HEK293 (cell line): ENCODE results near the gene PHACTR1.

Experiments used
- CTCF ChIA-PET: fragments of 350-600 bp; formaldehyde crosslinking; extraction: SDS; loops from one replicate; lab custom pipeline; 2021; ENCODE audit warnings: antibody characterized with exemption; lab: Yijun Ruan, JAX
- POLR2A ChIA-PET: fragments of 300-600 bp; formaldehyde crosslinking; extraction: SDS; loops from one replicate; lab custom pipeline; 2020; ENCODE audit warnings: antibody characterized with exemption, inconsistent platforms; lab: Yijun Ruan, JAX
- H3K27ac ChIP-seq: fragments of 200-500 bp; sonication (Bioruptor generic); 2 replicates; pipeline ENCODE4 v1.5.1; 2014; ENCODE audit warnings: low read depth, low read length, control low read depth, inconsistent platforms; ENCODE audit errors: extremely low read depth
- H3K36me3 ChIP-seq, 2 experiments: fragments of 200-500 bp in 1 of 2; sonication (Bioruptor generic) in 1 of 2; 1 replicate in 1 of 2; 2 replicates in 1 of 2; pipeline ENCODE4 v1.5.1; 2014 to 2017; ENCODE audit warnings: inconsistent platforms in 2 of 2, low read length in 2 of 2; ENCODE audit not compliant: control insufficient read depth in 2 of 2, insufficient read depth in 1 of 2
- H3K4me1 ChIP-seq: fragments of 200-500 bp; sonication (Bioruptor generic); 2 replicates; pipeline ENCODE4 v1.5.1; 2014; ENCODE audit warnings: mild to moderate bottlenecking, low read length, inconsistent platforms; ENCODE audit not compliant: control insufficient read depth, insufficient read depth
- H3K4me3 ChIP-seq: 2 replicates; pipeline ENCODE4 v1.5.1; 2011; ENCODE audit warnings: low read depth, mild to moderate bottlenecking, control low read depth, low read length, moderate library complexity
- H3K9me3 ChIP-seq: fragments of 200-500 bp; sonication (Bioruptor generic); 2 replicates; pipeline ENCODE4 v1.5.1; 2014; ENCODE audit warnings: low read depth, low read length, inconsistent platforms; ENCODE audit not compliant: control insufficient read depth, insufficient read depth
- GFI1B ChIP-seq: fragments of 450-650 bp; formaldehyde crosslinking; IDR thresholded peaks from 2 replicates; pipeline ENCODE4 v1.5.1; 2016; ENCODE audit warnings: missing biosample characterization, missing genetic modification characterization
- GLIS1 ChIP-seq: fragments of 450-650 bp; formaldehyde crosslinking; IDR thresholded peaks from 2 replicates; pipeline ENCODE4 v1.5.1; 2016; ENCODE audit warnings: missing biosample characterization, missing genetic modification characterization
- GLIS2 ChIP-seq: fragments of 450-650 bp; formaldehyde crosslinking; IDR thresholded peaks from 2 replicates; pipeline ENCODE4 v1.5.1; 2016; ENCODE audit warnings: missing biosample characterization, missing genetic modification characterization
- HOXC10 ChIP-seq: sonication (generic); formaldehyde crosslinking; IDR thresholded peaks from 2 replicates; pipeline ENCODE4 v1.8.1; 2023; ENCODE audit warnings: mild to moderate bottlenecking, missing genetic modification reagents
- PRDM6 ChIP-seq: fragments of 450-650 bp; formaldehyde crosslinking; IDR thresholded peaks from 2 replicates; pipeline ENCODE4 v1.5.1; 2017; ENCODE audit warnings: missing biosample characterization, missing genetic modification characterization
- SALL2 ChIP-seq: fragments of 450-650 bp; formaldehyde crosslinking; IDR thresholded peaks from 2 replicates; pipeline ENCODE4 v1.5.0; 2017; ENCODE audit warnings: missing biosample characterization, mild to moderate bottlenecking, missing genetic modification characterization, borderline replicate concordance
- SP7 ChIP-seq: fragments of 450-650 bp; formaldehyde crosslinking; IDR thresholded peaks from 2 replicates; pipeline ENCODE4 v1.5.1; 2016; ENCODE audit warnings: missing biosample characterization, missing genetic modification characterization
- ZNF10 ChIP-seq: fragments of 450-650 bp; formaldehyde crosslinking; IDR thresholded peaks from 2 replicates; pipeline ENCODE4 v1.5.1; 2017; ENCODE audit warnings: missing biosample characterization, missing genetic modification characterization
- ZNF138 ChIP-seq: fragments of 450-650 bp; formaldehyde crosslinking; IDR thresholded peaks from 2 replicates; pipeline ENCODE4 v1.5.1; 2016; ENCODE audit warnings: missing biosample characterization, missing genetic modification characterization, borderline replicate concordance
- ZNF140 ChIP-seq: fragments of 450-650 bp; formaldehyde crosslinking; IDR thresholded peaks from 2 replicates; pipeline ENCODE4 v1.5.1; 2016; ENCODE audit warnings: missing biosample characterization, missing genetic modification characterization
- ZNF2 ChIP-seq: fragments of 450-650 bp; formaldehyde crosslinking; IDR thresholded peaks from 2 replicates; pipeline ENCODE4 v1.5.1; 2016; ENCODE audit warnings: missing biosample characterization, missing genetic modification characterization
- ZNF23 ChIP-seq: fragments of 450-650 bp; formaldehyde crosslinking; IDR thresholded peaks from 2 replicates; pipeline ENCODE4 v1.5.1; 2016; ENCODE audit warnings: missing biosample characterization, missing genetic modification characterization, borderline replicate concordance
- ZNF274 ChIP-seq, 2 experiments: fragments of 200-500 bp in 1 of 2; fragments of 450-650 bp in 1 of 2; sonication (Bioruptor generic) in 1 of 2; formaldehyde crosslinking in 1 of 2; IDR thresholded peaks; 2 replicates each; pipeline versions ENCODE4 v1.5.1 to v1.6.1; 2014 to 2016; ENCODE audit warnings: borderline replicate concordance in 1 of 2, inconsistent platforms in 1 of 2, low read length in 1 of 2, missing biosample characterization in 1 of 2, missing genetic modification characterization in 1 of 2
- ZNF350 ChIP-seq: fragments of 450-650 bp; formaldehyde crosslinking; IDR thresholded peaks from 2 replicates; pipeline ENCODE4 v1.5.0; 2017; ENCODE audit warnings: missing biosample characterization, mild to moderate bottlenecking, missing genetic modification characterization
- ZNF354C ChIP-seq: fragments of 450-650 bp; formaldehyde crosslinking; IDR thresholded peaks from 2 replicates; pipeline ENCODE4 v1.5.1; 2016; ENCODE audit warnings: missing biosample characterization, missing genetic modification characterization, low read depth, borderline replicate concordance
- ZNF362 ChIP-seq: fragments of 450-650 bp; formaldehyde crosslinking; IDR thresholded peaks from 2 replicates; pipeline ENCODE4 v1.5.1; 2016; ENCODE audit warnings: missing biosample characterization, missing genetic modification characterization
- ZNF394 ChIP-seq: fragments of 450-650 bp; formaldehyde crosslinking; IDR thresholded peaks from 2 replicates; pipeline ENCODE4 v1.5.1; 2016; ENCODE audit warnings: missing biosample characterization, missing genetic modification characterization, mild to moderate bottlenecking, moderate library complexity, borderline replicate concordance
- ZNF433 ChIP-seq: fragments of 450-650 bp; formaldehyde crosslinking; IDR thresholded peaks from 2 replicates; pipeline ENCODE4 v1.5.1; 2016; ENCODE audit warnings: missing biosample characterization, missing genetic modification characterization, low read depth
- ZNF513 ChIP-seq: fragments of 450-650 bp; IDR thresholded peaks from 2 replicates; pipeline ENCODE4 v1.5.1; 2018; ENCODE audit warnings: missing biosample characterization, missing genetic modification characterization
- ZNF514 ChIP-seq: fragments of 450-650 bp; formaldehyde crosslinking; IDR thresholded peaks from 2 replicates; pipeline ENCODE4 v1.5.1; 2016; ENCODE audit warnings: missing biosample characterization, missing genetic modification characterization
- ZNF521 ChIP-seq: fragments of 450-650 bp; formaldehyde crosslinking; IDR thresholded peaks from 2 replicates; pipeline ENCODE4 v1.5.1; 2017; ENCODE audit warnings: missing biosample characterization, mild to moderate bottlenecking, missing genetic modification characterization
- ZNF544 ChIP-seq: fragments of 450-650 bp; formaldehyde crosslinking; IDR thresholded peaks from 2 replicates; pipeline ENCODE4 v1.5.0; 2017; ENCODE audit warnings: missing biosample characterization, missing genetic modification characterization
- ZNF571 ChIP-seq: fragments of 450-650 bp; formaldehyde crosslinking; IDR thresholded peaks from 2 replicates; pipeline ENCODE4 v1.5.0; 2017; ENCODE audit warnings: missing biosample characterization, missing genetic modification characterization
- ZNF596 ChIP-seq: fragments of 450-650 bp; IDR thresholded peaks from 2 replicates; pipeline ENCODE4 v1.5.0; 2018; ENCODE audit warnings: missing biosample characterization, mild to moderate bottlenecking, missing genetic modification characterization, moderate library complexity
- ZNF76 ChIP-seq: fragments of 450-650 bp; formaldehyde crosslinking; IDR thresholded peaks from 2 replicates; pipeline ENCODE4; 2016; ENCODE audit warnings: low read depth, missing biosample characterization, missing genetic modification characterization, borderline replicate concordance
- ZNF768 ChIP-seq: fragments of 450-650 bp; formaldehyde crosslinking; IDR thresholded peaks from 2 replicates; pipeline ENCODE4 v1.5.1; 2018; ENCODE audit warnings: missing biosample characterization, mild to moderate bottlenecking, missing genetic modification characterization
- ZNF792 ChIP-seq: fragments of 450-650 bp; formaldehyde crosslinking; IDR thresholded peaks from 2 replicates; pipeline ENCODE4 v1.5.1; 2016; ENCODE audit warnings: missing biosample characterization, missing genetic modification characterization
- TF ChIP-seq, protein P1 (sequence below): fragments of 450-650 bp; formaldehyde crosslinking; IDR thresholded peaks from 2 replicates; pipeline ENCODE4 v1.5.1; 2016; ENCODE audit warnings: missing biosample characterization, missing genetic modification characterization
- TF ChIP-seq, protein P2 (sequence below): sonication (generic); formaldehyde crosslinking; IDR thresholded peaks from 2 replicates; pipeline ENCODE4 v1.8.1; 2022; ENCODE audit warnings: mild to moderate bottlenecking, moderate library complexity, missing genetic modification reagents
- TF ChIP-seq, protein P3 (sequence below): fragments of 450-650 bp; formaldehyde crosslinking; IDR thresholded peaks from 2 replicates; pipeline ENCODE4 v1.5.1; 2017; ENCODE audit warnings: missing biosample characterization, missing genetic modification characterization

The PHACTR1 gene

GRCh38 chr6:13220266-13220665, 503.7 kb downstream of the PHACTR1 start:
- no peaks in the 10 kb centered on the region for H3K36me3 ChIP-seq
- TF ChIP-seq ZNF350 (tag by site-specific recombination): no peak
- no peak for TF ChIP-seq GLIS2 (tag by site-specific recombination)
- no peak for TF ChIP-seq GLIS1 (tag by site-specific recombination)
- no peak for TF ChIP-seq GFI1B
- TF ChIP-seq ZNF394 (tag by site-specific recombination): no peak
- TF ChIP-seq ZNF76: no peak
- no peak for TF ChIP-seq ZNF768 (tag by site-specific recombination)
- no peak for TF ChIP-seq SP7
- no peak for TF ChIP-seq ZNF138 (tag by site-specific recombination)
- no peak for TF ChIP-seq ZNF23 (tag by site-specific recombination)
- no peak for TF ChIP-seq ZNF571 (tag by site-specific recombination)
- TF ChIP-seq, protein P1, sequence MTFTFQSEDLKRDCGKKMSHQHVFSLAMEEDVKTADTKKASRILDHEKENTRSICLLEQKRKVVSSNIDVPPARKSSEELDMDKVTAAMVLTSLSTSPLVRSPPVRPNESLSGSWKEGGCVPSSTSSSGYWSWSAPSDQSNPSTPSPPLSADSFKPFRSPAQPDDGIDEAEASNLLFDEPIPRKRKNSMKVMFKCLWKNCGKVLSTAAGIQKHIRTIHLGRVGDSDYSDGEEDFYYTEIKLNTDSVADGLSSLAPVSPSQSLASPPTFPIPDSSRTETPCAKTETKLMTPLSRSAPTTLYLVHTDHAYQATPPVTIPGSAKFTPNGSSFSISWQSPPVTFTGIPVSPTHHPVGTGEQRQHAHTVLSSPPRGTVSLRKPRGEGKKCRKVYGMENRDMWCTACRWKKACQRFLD: no peak
- no peak for TF ChIP-seq ZNF514 (tag by site-specific recombination)
- TF ChIP-seq ZNF792 (tag by site-specific recombination): no peak
- no peak for TF ChIP-seq PRDM6
- no peak for TF ChIP-seq ZNF10 (tag by site-specific recombination)
- TF ChIP-seq ZNF521 (tag by site-specific recombination): no peak
- TF ChIP-seq ZNF544 (tag by site-specific recombination): no peak
- TF ChIP-seq HOXC10: no peak
- TF ChIP-seq, all 188 proteins: peak for 0
- H3K4me1 ChIP-seq: peaks cover 3% of the 10 kb centered on the region; the same call in 1 of the 2 replicates
- CTCF ChIA-PET: interaction anchor here (0.6 to 1.0 kb wide), 2 partner anchors 23 to 45 kb away, joined by 3 read pairs; no protein-coding TSS in a partner anchor
- no peak overlapping the region for H3K27ac ChIP-seq
- no peak overlapping the region for H3K4me3 ChIP-seq
- no peaks in the 10 kb centered on the region for H3K9me3 ChIP-seq
- POLR2A ChIA-PET: no interaction called here

DNA sequence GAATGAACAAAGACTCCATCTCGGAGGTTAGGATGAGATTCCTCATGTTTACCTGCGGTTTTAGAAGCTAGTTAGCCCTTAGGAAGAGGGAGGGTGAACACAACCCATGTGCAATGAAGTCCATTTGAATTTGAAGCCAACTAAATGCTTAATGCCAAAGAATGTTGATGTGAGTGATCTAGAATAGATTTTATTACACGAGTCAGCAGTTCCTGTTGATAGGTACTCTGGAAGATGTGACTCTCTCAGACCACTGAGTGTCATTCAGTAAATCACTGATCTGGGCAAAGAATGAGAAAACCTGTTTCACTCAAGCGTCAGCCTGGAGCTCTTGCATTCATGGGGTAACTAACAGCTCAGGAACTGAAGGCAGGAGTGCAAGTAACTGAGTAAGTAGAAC, 505.5 kb downstream of the PHACTR1 start:
- Histone ChIP-seq H3K36me3 (no peaks in the 10 kb centered on the region), H3K4me3 (no peak overlapping the region), H3K27ac (no peak overlapping the region), H3K4me1 (peaks cover 3% of the 10 kb centered on the region; the same call in 1 of the 2 replicates), H3K9me3 (no peaks in the 10 kb centered on the region)
- CTCF ChIA-PET: no interaction called here
- POLR2A ChIA-PET: no interaction called here
- TF ChIP-seq, protein P2, sequence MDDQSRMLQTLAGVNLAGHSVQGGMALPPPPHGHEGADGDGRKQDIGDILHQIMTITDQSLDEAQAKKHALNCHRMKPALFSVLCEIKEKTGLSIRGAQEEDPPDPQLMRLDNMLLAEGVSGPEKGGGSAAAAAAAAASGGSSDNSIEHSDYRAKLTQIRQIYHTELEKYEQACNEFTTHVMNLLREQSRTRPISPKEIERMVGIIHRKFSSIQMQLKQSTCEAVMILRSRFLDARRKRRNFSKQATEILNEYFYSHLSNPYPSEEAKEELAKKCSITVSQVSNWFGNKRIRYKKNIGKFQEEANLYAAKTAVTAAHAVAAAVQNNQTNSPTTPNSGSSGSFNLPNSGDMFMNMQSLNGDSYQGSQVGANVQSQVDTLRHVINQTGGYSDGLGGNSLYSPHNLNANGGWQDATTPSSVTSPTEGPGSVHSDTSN (CRISPR knock-in tag): no peak
- TF ChIP-seq ZNF596 (tag by site-specific recombination): no peak
- TF ChIP-seq ZNF2: no peak
- TF ChIP-seq ZNF513 (tag by site-specific recombination): no peak
- no peak for TF ChIP-seq GFI1B
- TF ChIP-seq ZNF433 (tag by site-specific recombination): no peak
- TF ChIP-seq ZNF362 (tag by site-specific recombination): no peak
- TF ChIP-seq ZNF354C: no peak
- no peak for TF ChIP-seq ZNF140 (tag by site-specific recombination)
- no peak for TF ChIP-seq SALL2 (tag by site-specific recombination)
- no peak for TF ChIP-seq ZNF274 (IDR thresholded peaks at IDR 0.05; ENCODE audit: low read length)
- TF ChIP-seq ZNF274 (tag by site-specific recombination; IDR thresholded peaks at IDR 0.05; ENCODE audit: borderline replicate concordance): no peak
- TF ChIP-seq, protein P3, sequence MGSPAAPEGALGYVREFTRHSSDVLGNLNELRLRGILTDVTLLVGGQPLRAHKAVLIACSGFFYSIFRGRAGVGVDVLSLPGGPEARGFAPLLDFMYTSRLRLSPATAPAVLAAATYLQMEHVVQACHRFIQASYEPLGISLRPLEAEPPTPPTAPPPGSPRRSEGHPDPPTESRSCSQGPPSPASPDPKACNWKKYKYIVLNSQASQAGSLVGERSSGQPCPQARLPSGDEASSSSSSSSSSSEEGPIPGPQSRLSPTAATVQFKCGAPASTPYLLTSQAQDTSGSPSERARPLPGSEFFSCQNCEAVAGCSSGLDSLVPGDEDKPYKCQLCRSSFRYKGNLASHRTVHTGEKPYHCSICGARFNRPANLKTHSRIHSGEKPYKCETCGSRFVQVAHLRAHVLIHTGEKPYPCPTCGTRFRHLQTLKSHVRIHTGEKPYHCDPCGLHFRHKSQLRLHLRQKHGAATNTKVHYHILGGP (tag by site-specific recombination): no peak
